GM23248 (cell line): ENCODE data around the gene CFTR.

Source experiments
- EZH2 ChIP-seq: fragments of 200-600 bp; sonication (generic); IDR thresholded peaks from 2 replicates; pipeline ENCODE4 v1.6.1; 2018; ENCODE audit warnings: antibody characterized with exemption, mild to moderate bottlenecking; ENCODE audit not compliant: insufficient read depth, poor library complexity, severe bottlenecking
- EZH2phosphoT487 ChIP-seq: fragments of 200-600 bp; sonication (generic); IDR thresholded peaks from 2 replicates; pipeline ENCODE4 v1.6.1; 2018; ENCODE audit warnings: antibody characterized with exemption, moderate library complexity, mild to moderate bottlenecking, low read depth; ENCODE audit not compliant: insufficient read depth

DNA sequence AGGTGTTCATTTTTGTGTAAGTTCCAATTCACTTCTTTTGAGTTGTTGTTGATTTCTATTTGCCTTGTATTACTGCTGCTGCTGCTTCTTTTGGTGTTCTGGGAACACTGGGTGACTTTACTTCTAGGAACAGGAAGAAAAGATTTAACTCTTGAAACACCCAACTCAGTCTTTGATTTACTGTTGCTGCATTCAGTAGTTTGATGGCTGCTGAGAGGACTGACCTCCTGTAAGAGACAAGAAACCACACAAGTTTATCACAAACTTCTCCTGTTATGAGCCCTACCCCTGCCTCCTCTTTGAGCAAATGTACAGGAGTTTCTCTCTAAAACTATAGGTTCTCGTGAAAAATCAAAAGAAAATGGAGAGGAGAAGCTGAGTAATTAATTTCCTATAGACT lies 231.7 kb downstream of the CFTR start:
- TF ChIP-seq EZH2phosphoT487 (no peak), EZH2 (no peak)
